Peyer's patch (tissue), 4 donors: ENCODE results near the gene ALDH3A1.

Source experiments
- POLR2A ChIP-seq, 2 donors: fragments of 450-650 bp; IDR thresholded peaks; one replicate each; pipeline ENCODE4 v1.5.1; 2017; ENCODE audit warnings: antibody characterized with exemption in 2 of 2, mild to moderate bottlenecking in 2 of 2, moderate library complexity in 2 of 2
- TF ChIP-seq, protein P1 (sequence below), 6 experiments: fragments of 450-650 bp in 4 of 6; fragments of 200-600 bp in 2 of 6; sonication (generic) in 1 of 6; IDR thresholded peaks; one replicate each; pipeline ENCODE4 v1.5.1; 2017 to 2019; ENCODE audit warnings: antibody characterized with exemption in 6 of 6, mild to moderate bottlenecking in 3 of 6, moderate library complexity in 1 of 6

DNA sequence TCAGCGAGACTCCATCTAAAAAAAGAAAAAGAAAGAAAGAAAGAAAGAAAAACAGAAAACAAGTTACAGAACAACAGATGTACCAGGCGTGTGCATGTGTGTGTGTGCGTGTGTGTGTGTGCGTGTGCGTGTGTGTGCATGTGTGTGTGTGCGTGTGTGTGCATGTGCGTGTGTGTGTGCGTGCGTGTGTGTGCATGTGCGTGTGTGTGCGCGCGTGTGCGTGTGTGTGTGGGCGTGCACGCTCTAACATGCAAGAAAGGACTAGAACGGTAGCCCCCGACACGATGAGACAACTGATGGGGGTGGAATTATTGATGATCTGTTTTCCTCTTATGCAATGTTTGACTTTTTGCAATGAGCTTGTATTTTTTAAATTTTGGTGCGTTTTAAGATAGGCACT is 1.6 kb downstream of the ALDH3A1 start:
- TF ChIP-seq, protein P1, sequence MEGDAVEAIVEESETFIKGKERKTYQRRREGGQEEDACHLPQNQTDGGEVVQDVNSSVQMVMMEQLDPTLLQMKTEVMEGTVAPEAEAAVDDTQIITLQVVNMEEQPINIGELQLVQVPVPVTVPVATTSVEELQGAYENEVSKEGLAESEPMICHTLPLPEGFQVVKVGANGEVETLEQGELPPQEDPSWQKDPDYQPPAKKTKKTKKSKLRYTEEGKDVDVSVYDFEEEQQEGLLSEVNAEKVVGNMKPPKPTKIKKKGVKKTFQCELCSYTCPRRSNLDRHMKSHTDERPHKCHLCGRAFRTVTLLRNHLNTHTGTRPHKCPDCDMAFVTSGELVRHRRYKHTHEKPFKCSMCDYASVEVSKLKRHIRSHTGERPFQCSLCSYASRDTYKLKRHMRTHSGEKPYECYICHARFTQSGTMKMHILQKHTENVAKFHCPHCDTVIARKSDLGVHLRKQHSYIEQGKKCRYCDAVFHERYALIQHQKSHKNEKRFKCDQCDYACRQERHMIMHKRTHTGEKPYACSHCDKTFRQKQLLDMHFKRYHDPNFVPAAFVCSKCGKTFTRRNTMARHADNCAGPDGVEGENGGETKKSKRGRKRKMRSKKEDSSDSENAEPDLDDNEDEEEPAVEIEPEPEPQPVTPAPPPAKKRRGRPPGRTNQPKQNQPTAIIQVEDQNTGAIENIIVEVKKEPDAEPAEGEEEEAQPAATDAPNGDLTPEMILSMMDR (IDR thresholded peaks at IDR 0.05), result no peak
- no peak for TF ChIP-seq POLR2A (IDR thresholded peaks at IDR 0.05)
